Measurements from ENCODE around the gene MCRS1.
"Not testable (repeated sequence)": the region's sequence is repeated elsewhere in the genome, so short reads cannot be mapped to it uniquely, and the experiment has no call there.

Gene MCRS1

DNA sequence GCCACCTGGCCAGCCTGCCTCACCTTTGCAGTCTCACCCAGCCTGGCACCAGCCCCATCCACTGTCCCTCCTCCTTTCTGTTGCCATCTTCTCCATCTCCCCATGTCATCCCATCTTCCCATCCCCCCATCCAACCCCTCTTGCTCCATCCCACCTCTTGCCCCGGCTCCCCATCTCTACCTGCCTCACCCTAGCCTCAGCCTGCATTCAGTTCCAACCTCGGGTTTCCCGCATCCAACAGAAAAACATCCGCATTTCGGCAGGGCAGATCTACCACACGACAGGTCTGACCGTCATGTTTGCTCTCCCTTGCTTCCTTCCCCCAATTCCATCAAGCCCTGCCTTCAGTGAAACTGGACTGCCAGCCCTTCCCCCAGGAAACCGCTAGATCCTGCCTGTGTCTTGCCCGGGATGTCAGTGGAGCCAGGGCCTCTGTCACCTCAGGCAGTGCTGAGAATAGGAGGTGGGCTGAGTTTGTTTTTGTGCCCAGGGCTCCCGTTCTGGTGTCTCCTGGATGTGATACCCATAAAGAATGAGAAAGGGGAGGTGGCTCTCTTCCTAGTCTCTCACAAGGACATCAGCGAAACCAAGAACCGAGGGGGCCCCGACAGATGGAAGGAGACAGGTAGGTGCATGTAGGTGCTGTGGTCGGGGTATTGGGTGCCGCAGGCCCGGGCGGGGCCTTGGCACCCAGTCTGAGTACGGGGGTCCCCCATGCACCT lies 26.6 kb downstream of the MCRS1 start:
- no peak for DNase-seq (ENCODE audit: low read depth)

DNA sequence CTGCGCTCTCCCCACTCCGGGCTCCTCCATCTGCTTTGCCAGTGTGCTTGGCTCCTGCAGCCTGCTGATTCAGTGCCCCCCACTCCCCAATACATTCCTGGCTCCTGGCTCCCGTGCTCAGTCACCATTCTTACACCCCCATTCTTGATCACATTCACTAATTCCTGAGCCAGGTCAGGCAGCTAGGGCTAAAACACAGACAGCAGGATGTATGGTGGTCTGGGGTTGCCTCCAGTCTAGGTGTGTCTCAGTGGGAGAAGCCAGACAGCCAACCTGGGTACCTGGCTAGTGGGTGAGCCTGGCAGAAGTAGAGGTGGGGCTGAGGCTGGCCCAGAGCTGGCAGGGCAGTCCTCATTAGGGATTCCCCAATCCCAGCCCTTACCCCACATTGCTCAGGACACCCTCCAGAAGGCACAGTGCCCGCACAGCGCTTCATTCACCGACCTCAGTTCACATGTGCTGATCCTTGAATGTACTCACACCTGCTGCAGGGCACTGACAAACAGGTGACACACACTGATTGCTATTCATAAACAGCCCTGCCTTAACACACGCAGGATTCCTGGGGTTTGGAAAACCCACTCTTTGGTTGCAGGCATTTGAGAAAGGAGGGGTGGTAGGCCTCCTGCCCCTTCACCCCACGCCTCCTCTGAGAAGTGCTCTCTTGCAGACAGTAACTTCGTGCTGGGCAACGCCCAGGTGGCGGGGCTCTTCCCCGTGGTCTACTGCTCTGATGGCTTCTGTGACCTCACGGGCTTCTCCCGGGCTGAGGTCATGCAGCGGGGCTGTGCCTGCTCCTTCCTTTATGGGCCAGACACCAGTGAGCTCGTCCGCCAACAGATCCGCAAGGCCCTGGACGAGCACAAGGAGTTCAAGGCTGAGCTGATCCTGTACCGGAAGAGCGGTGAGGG lies 27.5 kb downstream of the MCRS1 start:
- DNase-seq (ENCODE audit: low read depth), result no peak

DNA sequence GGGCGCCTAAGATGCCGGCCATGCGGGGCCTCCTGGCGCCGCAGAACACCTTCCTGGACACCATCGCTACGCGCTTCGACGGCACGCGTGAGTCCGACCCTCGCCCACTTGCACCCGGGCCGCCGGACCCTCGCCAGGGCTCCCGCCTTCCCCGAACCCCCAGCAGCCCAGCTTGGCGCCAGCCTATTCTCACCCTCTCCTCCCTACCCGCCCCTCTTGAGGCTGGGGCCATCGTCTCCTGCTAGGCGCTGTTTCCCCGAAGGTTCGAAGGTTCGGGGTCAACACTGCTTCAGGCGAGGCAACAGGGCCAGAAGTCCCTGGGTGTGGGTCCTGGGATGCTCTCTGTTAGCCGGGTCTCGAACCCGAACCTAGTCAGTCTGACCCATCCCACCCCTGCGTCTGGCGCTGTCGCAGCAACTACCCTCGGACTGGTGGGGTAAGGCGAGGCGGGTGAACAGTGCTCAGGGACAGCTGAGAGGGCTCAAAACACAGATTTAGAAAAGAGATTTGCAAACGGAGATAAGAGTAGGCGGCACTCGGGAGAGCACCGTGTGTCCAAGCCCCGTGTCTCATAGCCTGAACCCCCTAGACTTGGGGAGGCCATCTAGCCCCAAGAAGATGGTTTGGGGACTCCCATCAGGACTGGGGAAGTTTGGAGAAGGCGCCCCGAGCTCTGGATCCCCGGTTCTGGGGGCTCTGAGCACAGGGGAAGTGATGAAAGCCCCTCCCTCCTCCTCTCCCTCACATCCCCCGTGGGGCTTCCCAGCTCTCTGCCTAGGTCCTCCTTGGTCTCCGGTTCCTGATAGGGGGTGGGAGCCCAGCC lies 28.3 kb downstream of the MCRS1 start:
- DNase-seq (ENCODE audit: low read depth), result no peak

DNA sequence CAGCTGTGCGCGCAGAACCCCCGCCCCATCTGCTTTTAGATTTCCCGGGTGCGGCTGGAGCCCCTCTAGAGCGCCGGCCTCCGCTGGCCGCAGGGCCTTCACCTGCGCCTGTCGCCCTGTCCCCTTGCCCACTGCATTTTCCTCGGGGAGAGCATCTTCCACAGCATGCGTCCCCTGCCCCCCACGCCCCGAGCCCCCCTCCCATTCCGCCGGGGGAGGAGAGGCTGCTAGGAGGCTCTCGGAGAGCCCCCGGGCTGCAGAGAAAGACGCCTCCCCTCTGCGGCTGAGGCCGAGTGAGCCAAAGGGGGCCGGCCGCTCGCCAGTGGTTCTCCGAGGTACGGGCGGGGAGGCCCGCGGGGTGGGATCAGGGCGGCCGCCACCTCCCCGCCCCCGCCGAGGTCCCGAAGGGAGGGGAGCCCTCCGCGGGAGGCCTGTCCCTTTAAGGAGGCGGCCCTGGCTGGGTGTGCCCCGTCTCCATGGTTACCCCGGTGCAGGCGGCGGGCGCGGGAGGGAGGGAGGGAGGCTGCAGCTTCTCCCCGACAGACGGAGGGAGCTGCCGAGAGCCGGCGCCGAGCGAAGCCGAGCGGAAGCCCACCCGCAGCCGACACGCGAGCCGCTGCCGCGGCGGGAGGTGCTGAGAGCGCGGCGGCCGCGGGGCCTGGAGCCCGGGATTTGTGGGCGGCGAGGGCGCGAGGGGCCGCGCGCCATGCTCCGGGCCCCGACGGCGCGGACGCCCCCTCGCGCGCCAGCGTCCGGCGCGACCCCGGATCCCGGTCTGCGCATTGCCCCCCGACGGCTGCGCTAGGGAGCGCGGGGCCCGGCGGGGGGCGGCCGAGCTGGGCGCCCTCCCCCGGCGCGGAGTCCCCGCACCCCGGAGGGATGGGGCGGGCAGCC lies 29.2 kb downstream of the MCRS1 start, which contains the start of gene KCNH3:
Gene KCNH3 (plus strand): TSS at position 521 of the 894 bp plus-strand sequence. CDS start 387 bp downstream, outside the sequence.
- peak; percentile 88 for DNase-seq (ENCODE audit: low read depth)

DNA sequence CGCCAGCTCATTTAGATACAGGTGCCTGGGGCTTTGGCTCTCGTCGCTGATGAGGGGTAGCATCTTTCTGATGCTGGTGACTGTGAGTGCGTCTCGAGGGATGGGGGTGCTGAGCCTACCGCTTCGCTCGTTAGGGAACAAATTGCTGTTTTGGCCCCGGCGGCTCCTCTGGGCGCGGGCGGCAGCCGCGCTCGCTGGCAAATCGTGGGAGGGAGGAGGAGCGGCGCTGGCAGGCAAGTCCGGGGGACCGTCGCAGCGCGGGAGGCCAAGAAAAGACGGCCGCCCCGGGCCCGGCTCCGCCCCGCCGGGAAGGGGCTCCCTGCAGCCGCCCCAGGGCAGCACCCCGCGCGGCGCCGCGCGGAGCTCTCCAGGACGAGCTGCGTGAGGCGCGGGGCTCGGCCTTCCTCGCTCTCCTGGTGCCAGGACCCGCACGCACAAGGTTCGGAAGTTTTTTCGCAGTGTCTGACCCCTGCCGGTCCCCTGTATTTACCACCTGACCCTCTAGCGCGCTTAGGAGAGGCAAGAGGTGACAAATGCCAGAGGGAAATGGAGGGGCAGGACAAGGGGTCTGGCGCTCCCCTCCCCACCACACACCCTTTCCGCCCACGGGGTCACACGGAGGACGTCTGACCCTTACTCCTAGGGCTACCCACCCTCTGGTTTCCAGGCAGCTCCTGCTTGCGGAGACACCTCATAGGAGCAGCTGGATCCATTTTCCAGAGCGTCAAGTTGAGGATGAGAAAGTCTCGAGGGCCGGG lies 30.0 kb downstream of the MCRS1 start:
- no peak for DNase-seq (ENCODE audit: low read depth)

DNA sequence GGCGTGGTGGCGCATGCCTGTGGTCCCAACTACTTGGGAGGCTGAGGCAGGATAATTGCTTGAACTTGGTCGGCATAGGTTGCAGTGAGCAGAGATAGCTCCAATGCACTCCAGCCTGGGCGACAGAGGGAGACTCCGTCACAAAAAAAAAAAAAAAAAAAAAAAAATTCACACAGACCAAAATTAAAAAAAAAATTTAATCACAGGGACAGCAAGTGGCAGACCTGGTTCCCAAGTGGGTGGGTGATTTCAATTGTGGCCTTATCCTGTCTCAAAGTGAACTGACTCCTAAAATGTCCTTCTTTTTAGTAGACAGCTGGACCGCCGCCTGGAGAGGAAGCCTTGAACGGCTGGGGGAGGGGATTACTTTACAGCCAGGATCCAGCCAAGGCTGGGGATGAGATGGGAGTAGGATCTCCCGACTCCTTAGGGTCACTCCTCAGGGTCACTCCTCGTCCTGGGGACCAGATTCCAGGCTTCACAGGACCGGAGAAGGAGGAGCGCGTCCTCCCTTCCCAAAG lies 30.7 kb downstream of the MCRS1 start:
- no peak for DNase-seq (ENCODE audit: low read depth)

DNA sequence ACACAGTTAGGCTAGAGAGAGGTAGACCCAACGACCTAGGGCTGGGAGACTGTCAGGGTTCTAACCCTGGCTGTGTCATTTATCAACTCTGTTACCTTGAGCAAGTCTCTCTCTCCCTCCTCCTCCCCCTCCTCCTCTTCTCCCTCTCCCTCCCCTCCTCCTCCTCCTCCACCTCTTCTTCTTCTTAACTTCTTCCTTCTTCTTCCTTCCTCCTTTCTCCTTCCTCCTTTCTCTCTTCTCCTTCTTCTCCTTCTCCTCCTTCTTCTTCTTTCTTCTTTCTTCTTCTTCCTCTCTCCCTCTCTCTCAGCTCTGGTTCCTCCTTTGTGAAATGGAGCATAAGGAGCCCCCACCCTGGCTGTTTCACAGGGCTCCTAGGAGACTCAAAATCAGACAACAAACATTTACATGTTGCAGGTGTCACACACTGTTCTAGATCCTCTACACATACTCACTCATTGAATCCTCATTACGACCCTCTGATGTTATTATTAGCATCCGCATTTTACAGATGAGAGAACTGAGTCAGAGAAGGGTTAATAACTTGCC lies 31.3 kb downstream of the MCRS1 start:
- DNase-seq (ENCODE audit: low read depth), result no peak

DNA sequence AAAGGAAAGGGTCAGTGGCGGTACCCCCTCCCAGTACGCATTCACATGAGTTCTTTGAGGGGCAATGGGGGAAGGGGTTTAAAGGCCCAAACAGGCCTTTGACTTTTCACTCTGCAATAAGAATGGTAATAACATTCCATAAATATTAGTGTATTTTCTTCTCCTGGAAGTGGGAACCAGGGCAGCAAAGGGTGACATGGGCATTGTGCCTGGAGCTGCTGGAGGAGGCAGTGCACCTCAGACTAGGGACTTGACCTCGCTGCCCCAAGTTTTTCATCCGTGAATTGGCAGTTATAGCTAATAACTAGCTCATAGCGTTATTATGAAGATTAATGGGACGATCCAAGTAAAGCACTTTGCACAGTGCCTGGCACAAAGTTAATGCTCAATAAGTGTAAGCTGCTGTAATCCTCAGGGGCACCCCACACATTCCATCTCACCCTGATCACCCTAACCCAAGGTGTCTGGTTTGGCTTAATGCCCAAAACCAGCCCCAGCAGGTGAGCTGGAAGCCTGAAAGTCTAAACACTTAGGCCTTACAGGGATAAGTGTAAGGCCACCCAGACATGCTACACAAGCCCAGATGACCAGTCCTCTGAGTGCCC lies 31.9 kb downstream of the MCRS1 start:
- no peak for DNase-seq (ENCODE audit: low read depth)

DNA sequence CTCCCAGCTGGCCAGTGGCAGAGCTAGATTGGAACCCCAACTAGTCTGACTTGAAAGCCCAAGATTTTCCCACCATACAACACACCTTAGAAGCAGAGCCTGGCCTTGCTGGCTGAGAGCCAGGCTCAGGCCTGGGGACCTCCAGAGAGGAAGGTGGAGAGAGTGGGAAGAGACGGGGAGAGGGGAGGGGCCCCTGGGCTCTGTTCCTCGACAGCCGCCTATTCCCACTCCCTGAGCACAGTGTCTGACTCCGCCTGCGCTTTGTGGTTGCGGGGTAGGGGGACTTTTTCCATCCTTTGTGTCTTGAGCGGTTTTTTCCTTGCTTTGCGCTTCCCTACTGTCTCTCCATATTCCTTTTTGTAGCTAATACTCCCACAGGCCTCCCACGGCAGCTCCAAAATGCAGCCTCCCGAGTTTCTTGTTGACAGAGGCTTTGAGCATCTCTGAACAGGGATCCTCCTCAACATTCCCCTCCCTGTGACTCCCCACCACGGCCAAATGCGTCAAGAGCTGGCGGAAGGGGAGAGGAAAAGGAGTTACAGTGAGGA lies 33.1 kb downstream of the MCRS1 start:
- DNase-seq (ENCODE audit: low read depth), result no peak

DNA sequence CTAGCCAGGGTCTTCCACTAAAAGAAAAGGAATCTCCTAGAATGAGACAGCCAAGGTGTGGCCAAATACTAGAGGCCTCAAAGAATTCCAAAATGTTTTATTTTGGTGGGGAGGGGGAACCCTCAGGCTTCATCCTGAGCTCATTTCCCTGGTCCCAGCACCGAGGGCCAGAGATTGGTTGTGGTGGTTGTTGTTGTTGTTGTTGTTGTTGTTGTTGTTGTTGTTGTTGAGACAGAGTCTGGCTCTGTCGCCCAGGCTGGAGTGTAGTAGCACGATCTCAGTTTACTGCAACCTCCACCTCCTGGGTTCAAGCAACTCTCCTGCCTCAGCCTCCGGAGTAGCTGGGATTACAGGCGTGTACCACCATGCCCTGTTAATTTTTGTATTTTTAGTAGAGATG lies 33.8 kb downstream of the MCRS1 start:
- DNase-seq (ENCODE audit: low read depth), result not testable (repeated sequence)

DNA sequence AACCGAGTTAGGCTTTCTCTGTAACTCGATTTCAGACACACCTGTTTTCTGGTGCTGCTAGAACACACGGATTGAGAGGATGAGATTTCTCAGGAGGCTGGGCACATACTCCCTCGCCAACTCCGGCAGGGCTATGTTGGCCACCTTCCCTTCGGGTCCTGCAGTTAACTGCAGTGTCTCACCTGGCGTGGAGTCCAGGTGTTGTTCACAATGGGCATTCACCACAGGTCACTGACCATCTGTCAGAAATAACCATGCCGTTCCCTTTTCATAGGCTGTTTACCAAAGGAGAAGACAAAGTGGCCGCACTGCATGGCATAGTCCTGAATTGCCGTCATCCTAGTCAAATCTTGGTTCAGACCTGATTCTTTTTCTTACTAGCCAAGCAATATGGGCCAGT lies 34.6 kb downstream of the MCRS1 start:
- no peak for DNase-seq (ENCODE audit: low read depth)

DNA sequence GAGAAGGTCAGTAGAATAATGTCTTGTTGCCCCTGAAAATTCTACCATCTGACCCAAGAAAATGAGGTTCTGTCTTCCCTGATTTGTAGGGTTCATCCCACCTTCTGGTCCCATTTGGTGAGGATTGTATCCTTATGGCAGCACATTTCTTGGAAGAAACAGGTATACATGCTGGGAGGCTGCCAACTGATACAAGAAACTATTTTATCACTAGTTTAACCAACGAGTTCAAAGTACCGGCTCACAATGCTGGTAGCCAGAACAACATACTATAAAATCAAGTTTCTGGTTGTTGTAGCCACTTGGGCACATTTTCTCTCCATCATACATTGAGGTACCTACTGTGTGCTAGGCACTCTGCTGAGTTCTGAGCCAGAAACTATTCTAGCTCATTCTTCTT lies 36.2 kb downstream of the MCRS1 start:
- no peak for DNase-seq (ENCODE audit: low read depth)

DNA sequence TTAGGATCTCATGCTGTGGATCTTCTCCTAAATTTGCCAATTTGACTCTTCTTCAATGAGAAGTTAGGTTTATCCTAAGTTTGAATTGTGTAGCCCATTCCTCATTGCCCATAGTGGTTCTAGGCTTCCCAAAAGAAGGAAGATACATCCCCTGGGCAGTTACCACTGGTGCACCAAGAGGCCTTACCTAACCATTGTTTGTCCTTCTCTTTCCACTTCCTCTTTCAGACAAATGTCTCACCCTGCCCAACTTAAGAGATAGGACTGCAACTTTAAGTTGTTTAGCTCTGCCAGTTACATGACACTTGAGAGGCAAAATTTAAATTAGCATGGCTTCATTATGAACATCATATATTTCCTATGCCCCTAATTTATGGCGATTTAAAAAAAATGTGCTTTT lies 38.5 kb downstream of the MCRS1 start:
- DNase-seq (ENCODE audit: low read depth), result no peak

DNA sequence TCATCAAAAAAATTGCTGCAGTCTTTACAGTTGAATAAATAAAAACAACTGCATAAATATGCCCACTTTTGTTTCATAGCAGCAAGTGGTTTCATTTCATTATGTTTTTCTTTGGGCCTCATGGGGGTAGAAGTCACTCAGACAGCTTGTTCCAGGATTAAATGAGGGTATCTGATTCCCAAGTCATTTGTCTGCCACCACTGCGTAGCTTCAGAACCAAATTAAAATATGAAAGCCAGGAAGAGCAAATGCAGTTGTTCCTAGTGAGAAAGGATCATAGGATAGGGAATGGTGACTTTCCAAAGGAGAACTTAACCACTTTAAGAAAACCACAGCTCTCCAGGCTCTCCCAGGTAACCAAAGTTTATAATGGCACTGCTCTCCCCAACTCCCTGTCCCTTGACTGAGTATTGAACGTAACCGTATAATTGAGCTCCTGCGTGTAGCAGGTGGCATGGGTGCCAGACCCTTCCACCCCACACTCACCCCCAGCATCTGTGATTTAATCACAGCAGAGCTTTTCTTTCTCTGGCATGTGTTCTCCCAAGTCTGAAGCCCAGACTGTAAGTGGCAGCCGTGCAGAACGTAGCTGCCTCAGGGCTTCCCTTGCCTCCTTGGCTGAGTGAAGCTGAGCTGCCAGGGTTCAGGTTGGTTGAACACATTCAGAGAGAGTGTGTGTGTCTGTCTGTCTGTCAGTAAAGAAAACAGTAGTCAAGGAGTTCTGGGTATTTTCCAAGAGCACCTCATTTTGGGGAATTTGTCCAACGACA lies 40.4 kb downstream of the MCRS1 start:
- no peak for DNase-seq (ENCODE audit: low read depth)

DNA sequence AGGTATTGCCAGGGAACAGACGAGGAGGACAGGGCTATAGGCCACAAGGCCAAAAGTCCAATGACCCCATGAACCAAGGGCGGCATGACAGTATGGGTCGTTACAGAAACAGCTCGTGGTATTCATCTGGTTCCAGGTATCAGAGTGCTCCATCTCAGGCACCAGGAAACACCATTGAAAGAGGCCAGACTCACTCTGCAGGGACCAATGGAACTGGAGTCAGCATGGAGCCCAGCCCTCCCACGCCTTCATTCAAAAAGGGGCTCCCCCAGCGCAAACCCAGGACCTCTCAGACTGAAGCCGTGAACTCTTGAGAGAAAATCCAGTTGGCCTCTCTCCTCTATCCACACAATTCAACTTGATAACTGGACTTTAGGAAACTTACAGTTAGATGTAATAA lies 42.0 kb downstream of the MCRS1 start:
- DNase-seq (ENCODE audit: low read depth), result no peak

DNA sequence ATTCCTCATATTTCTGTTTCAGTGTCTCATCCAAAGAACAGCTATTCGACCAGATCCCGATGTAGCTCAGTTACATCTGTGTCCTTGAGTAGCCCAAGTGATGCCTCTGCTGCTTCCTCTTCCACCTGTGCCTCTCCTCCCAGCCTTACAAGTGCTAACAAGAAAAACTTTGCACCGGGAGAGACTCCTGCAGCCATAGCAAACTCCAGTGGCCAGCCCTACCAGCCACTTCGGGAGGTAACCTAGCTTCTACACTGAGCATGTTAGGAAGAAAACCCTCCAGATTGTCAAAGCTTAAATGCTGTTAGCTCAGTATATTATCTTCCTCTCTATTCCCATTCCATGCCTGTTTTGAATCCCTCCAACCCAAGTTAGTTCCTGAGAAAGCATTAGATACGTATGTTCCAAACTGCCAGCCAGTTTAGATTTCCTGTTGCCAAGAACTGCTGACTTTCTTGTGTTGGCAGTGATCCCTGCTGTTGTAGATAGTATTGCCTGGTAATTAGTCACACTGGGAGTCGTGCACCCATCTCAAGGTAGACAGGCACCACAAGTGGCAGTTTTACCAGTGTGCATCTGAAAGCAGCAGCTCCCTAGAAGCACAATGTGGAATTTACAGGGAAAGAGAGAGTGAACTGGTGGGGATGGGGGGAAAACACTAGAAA lies 43.1 kb downstream of the MCRS1 start:
- no peak for DNase-seq (ENCODE audit: low read depth)

DNA sequence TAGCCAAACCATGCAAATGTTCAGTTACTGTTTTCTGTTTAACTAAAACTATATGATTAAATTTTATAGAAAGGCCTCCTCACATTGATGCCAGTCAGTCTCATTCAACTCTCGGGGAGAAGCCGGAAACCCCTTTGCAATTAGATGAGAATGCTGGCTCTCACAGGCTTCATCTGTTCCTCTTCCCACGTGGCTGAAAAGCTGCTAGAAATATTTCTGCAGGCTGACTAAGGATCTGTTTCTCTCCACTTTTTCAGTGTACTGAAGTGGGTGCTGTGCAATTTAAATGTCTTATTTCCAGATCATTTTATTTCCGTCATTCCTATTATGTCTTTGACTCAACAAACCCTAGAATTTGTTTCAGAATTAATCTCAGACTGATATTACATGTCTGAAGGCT lies 46.6 kb downstream of the MCRS1 start:
- DNase-seq (ENCODE audit: low read depth), result no peak

DNA sequence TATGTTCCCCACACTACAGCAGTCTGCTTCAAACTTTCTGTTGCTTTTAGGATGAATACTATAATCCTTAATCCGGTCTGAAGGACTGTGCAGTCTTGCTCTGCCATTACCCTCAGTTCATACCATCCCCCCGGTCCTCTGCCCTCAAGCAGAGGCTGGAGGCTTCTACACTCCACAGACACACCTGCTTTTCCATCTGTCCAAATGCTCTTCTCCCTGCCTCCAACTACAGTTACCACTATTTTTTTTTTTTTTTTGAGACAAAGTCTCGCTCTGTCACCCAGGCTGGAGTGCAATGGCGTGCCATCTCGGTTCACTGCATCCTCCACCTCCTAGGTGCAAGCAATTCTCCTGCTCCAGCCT lies 48.4 kb downstream of the MCRS1 start:
- DNase-seq (ENCODE audit: low read depth), result no peak
